Ovary (tissue), 9 donors: ENCODE data around the gene ZNF484. TPM values are rescaled to one million over a fixed set of nuclear protein-coding genes. Genes with fewer than 3 reads are reported as not detected.
"Not testable (repeated sequence)": the region's sequence is repeated elsewhere in the genome, so short reads cannot be mapped to it uniquely, and the experiment has no call there.

Source experiments
- DNase-seq, 5 donors: peaks; one replicate each; pipeline ENCODE4 v3.0.0-alpha.2; 2019 to 2020
- H3K27ac ChIP-seq, 2 donors: fragments of 200-600 bp; one replicate each; pipeline versions ENCODE4 v1.5.1 to v1.8.0; 2019 to 2022
- H3K27me3 ChIP-seq: fragments of 200-600 bp; one replicate; pipeline ENCODE4 v1.8.0; 2022
- H3K36me3 ChIP-seq: fragments of 200-600 bp; sonication (generic); one replicate; pipeline ENCODE4 v1.5.1; 2019
- H3K4me1 ChIP-seq: one replicate; pipeline ENCODE4 v1.8.1; 2013; ENCODE audit warnings: mild to moderate bottlenecking, moderate library complexity; ENCODE audit not compliant: insufficient read depth
- H3K4me3 ChIP-seq: fragments of 200-600 bp; sonication (generic); one replicate; pipeline ENCODE4 v1.5.1; 2017
- H3K9me3 ChIP-seq, 2 donors: fragments of 200-600 bp in 1 of 2; sonication (generic) in 1 of 2; one replicate each; pipeline versions ENCODE4 v1.5.1 to v1.8.1; 2013 to 2019; ENCODE audit warnings: mild to moderate bottlenecking in 1 of 2, moderate library complexity in 1 of 2
- EP300 ChIP-seq: sonication (generic); formaldehyde crosslinking; IDR thresholded peaks from one replicate; pipeline ENCODE4 v1.6.1; 2017; ENCODE audit warnings: antibody characterized with exemption
- POLR2A ChIP-seq: fragments of 450-650 bp; IDR thresholded peaks from one replicate; pipeline ENCODE4 v1.6.1; 2017; ENCODE audit warnings: antibody characterized with exemption, mild to moderate bottlenecking, moderate library complexity
- WGBS, 3 donors: extraction: QIAGEN DNeasy Blood & Tissue Kit in 1 of 3; methylation state at CpG; one replicate each; pipeline versions ENCODE4 v1.1.5 to v1.1.7; 2013 to 2017; 5-methylcytosine and 5-hydroxymethylcytosine counted together
- intact Hi-C, 4 donors: fragments of 100-400 bp; cut with DNase I; formaldehyde crosslinking; loops; one replicate each; pipeline versions ENCODE4 v1.11.0 to v1.15.1; 2022 to 2023
- polyA plus RNA-seq, 2 donors: library from polyadenylated mRNA; stranded (reverse); fragments of 200-250 nt in 1 of 2; fragments of 350-450 nt in 1 of 2; fragmentation: Illumina TruSeq in 1 of 2; extraction: RNeasy Lipid Tissue Mini Kit (QIAGEN cat#74804) in 1 of 2; gene quantifications; one replicate each; pipeline ENCODE4 v1.2.3, GENCODE V29; 2013 to 2014
- total RNA-seq, 7 donors: library from RNA; depleted of rRNA in 2 of 7; stranded (reverse); fragments of >200 nt in 2 of 7; fragmentation: NEBNext Ultra II Directional in 3 of 7; extraction: Animal tissue kit (Norgen Biotek cat#: 25700) in 3 of 7; gene quantifications; one replicate each; pipeline versions ENCODE4 v1.1.0 to v1.2.4, GENCODE V29; 2016 to 2023
- TF ChIP-seq, protein P1 (sequence below), 3 donors: fragments of 450-650 bp in 2 of 3; fragments of 200-600 bp in 1 of 3; IDR thresholded peaks; one replicate each; pipeline versions ENCODE4 v1.5.1 to v1.8.0; 2016 to 2022; ENCODE audit warnings: antibody characterized with exemption in 3 of 3, mild to moderate bottlenecking in 1 of 3
- donor health status: DM: no; HTN: no; CAD: no; lungs with moderate emphysema.
- donor health status: DM: no; HTN: no; CAD: no.
- donor health status: Bipolar disorder and iron deficiency.
- donor health status: DM: yes; HTN: yes; CAD: no.
- donor health status: DM: no; HTN: no; CAD: no.
- donor health status: DM: yes; HTN: yes; CAD: no.

The ZNF484 gene
- total and polyA plus RNA-seq, 9 donors: 2.7 to 16.9 (median 10.6) TPM

DNA sequence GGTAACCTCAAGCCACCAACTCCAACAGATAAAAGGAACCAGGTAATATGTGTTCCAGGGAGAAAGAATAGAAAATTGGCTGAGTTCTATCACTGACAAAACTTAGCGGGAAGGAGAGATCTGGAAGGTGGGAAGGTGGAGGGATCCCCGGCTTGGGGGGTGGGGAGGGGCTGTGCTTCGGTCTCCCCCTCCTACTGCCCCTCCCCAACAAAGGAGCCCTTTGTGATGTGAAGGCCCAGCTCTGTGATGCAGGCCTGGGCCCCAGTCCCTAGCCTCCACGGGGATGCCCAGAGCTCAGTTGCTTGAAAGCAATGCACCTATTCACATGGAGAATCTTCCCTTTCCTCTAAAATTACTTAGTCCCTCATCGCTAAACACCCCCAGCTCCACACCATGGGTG lies 4.4 kb upstream of the ZNF484 start:
- 60 to 69% (median 64%) methylated on average over 5 of the region's 5 CpGs for WGBS, 3 donors
- H3K4me1 ChIP-seq: no peaks in the 10 kb centered on the region
- H3K36me3 ChIP-seq: no peaks in the 10 kb centered on the region
- H3K27me3 ChIP-seq: no peaks in the 10 kb centered on the region
- H3K27ac ChIP-seq: no peak overlapping the region
- no peaks in the 10 kb centered on the region for H3K9me3 ChIP-seq
- intact Hi-C loops: no loop called here
- no peak overlapping the region for H3K4me3 ChIP-seq
- TF ChIP-seq, protein P1, sequence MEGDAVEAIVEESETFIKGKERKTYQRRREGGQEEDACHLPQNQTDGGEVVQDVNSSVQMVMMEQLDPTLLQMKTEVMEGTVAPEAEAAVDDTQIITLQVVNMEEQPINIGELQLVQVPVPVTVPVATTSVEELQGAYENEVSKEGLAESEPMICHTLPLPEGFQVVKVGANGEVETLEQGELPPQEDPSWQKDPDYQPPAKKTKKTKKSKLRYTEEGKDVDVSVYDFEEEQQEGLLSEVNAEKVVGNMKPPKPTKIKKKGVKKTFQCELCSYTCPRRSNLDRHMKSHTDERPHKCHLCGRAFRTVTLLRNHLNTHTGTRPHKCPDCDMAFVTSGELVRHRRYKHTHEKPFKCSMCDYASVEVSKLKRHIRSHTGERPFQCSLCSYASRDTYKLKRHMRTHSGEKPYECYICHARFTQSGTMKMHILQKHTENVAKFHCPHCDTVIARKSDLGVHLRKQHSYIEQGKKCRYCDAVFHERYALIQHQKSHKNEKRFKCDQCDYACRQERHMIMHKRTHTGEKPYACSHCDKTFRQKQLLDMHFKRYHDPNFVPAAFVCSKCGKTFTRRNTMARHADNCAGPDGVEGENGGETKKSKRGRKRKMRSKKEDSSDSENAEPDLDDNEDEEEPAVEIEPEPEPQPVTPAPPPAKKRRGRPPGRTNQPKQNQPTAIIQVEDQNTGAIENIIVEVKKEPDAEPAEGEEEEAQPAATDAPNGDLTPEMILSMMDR (IDR thresholded peaks at IDR 0.05): no peak
- TF ChIP-seq EP300: no peak
- TF ChIP-seq POLR2A: no peak
- no peak for DNase-seq

- Histone ChIP-seq H3K4me1 (peaks cover 3% of the 10 kb centered on the region), H3K27me3 (no peaks in the 10 kb centered on the region), H3K36me3 (no peaks in the 10 kb centered on the region), H3K4me3 (no peak overlapping the region), H3K27ac (no peak overlapping the region), H3K9me3 (no peaks in the 10 kb centered on the region)
- no peak for DNase-seq
- intact Hi-C loops: no loop called here
- 70 to 100% (median 83%) methylated on average over 1 of the region's 1 CpG for WGBS, 3 donors
- TF ChIP-seq EP300: no peak
- TF ChIP-seq, protein P1 (IDR thresholded peaks at IDR 0.05): no peak
- no peak for TF ChIP-seq POLR2A
Observed at GRCh38 chr9:92875373-92875772, 2.5 kb downstream of the ZNF484 start.

DNA sequence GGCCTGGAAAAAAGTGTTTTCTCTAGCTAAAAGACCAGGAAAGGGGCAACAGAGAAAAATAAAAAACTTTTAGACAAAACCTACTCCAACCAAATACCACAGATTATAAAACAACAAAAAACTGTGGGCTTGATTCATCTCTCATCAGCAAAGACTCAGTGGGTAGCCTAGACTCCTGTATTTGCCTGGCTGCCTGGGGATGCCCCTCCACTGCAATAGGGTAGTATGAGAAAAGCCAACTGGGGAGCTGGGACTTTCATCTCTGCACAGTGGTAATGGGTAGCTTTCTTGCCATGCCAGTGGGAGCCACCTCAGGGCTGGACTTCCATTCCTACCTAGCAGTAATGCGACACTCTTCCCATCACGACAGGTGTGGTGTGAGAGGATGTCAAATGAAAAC lies 7.5 kb downstream of the ZNF484 start:
- H3K36me3 ChIP-seq: no peaks in the 10 kb centered on the region

DNA sequence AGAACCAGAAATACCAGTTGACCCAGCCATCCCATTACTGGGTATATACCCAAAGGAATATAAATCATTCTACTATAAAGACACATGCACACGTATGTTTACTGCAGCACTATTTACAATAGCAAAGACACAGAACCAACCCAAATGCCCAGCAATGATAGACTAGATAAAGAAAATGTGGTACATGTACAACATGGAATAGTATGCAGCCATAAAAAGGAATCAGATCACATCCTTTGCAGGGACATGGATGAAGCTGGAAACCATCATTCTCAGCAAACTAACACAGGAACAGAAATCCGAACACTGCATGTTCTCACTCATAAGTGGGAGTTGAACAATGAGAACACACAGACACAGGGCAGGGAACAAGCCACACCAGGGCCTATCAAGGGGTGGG lies 11.2 kb downstream of the ZNF484 start:
- H3K36me3 ChIP-seq, DNase-seq, H3K4me3 ChIP-seq, intact Hi-C loops, H3K4me1 ChIP-seq, H3K9me3 ChIP-seq, H3K27me3 ChIP-seq, H3K27ac ChIP-seq: not testable (repeated sequence)
- 96 to 97% (median 96%) methylated on average over 2 of the region's 2 CpGs for WGBS, 3 donors

More for the DNA sequence above, 7.5 kb downstream of the ZNF484 start:
- intact Hi-C loops: no loop called here
- Histone ChIP-seq H3K27me3 (no peaks in the 10 kb centered on the region), H3K4me3 (no peak overlapping the region), H3K4me1 (peaks cover under 1% of the 10 kb centered on the region), H3K27ac (no peak overlapping the region), H3K9me3 (no peaks in the 10 kb centered on the region)
- TF ChIP-seq POLR2A (no peak), EP300 (no peak)
- TF ChIP-seq, protein P1 (IDR thresholded peaks at IDR 0.05): no peak
- DNase-seq: no peak
- WGBS, 3 donors: 96 to 98% (median 97%) methylated on average over 2 of the region's 2 CpGs

DNA sequence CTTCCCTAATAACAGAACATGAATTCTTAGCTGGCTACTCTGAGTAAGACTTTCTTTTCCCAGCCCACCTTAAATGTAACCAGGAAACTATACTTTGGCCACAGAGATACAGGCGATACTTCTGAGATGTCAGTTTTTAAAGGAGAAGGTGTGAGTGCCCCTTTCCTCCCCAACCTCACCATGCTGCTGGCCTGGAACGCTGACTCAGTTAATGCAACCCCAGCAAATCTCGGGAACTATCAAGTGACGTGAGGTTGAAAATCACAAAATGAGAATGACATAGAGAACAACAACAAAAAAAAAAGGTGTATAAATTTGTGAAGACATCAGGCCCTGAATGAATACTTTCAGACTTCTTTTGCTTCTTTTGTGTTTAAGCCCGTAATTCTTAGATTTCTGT lies 13.7 kb downstream of the ZNF484 start:
- Histone ChIP-seq H3K27me3 (no peaks in the 10 kb centered on the region), H3K4me1 (no peaks in the 10 kb centered on the region), H3K27ac (no peak overlapping the region), H3K9me3 (no peaks in the 10 kb centered on the region), H3K36me3 (no peaks in the 10 kb centered on the region), H3K4me3 (no peak overlapping the region)
- intact Hi-C loops: no loop called here
- 82 to 91% (median 91%) methylated on average over 5 of the region's 5 CpGs for WGBS, 3 donors
- TF ChIP-seq EP300 (no peak), POLR2A (no peak)
- TF ChIP-seq, protein P1 (IDR thresholded peaks at IDR 0.05): no peak
- no peak for DNase-seq
